ENCODE results near the gene MCM7.
"Not testable (repeated sequence)": the region's sequence is repeated elsewhere in the genome, so short reads cannot be mapped to it uniquely, and the experiment has no call there.

The MCM7 gene

DNA sequence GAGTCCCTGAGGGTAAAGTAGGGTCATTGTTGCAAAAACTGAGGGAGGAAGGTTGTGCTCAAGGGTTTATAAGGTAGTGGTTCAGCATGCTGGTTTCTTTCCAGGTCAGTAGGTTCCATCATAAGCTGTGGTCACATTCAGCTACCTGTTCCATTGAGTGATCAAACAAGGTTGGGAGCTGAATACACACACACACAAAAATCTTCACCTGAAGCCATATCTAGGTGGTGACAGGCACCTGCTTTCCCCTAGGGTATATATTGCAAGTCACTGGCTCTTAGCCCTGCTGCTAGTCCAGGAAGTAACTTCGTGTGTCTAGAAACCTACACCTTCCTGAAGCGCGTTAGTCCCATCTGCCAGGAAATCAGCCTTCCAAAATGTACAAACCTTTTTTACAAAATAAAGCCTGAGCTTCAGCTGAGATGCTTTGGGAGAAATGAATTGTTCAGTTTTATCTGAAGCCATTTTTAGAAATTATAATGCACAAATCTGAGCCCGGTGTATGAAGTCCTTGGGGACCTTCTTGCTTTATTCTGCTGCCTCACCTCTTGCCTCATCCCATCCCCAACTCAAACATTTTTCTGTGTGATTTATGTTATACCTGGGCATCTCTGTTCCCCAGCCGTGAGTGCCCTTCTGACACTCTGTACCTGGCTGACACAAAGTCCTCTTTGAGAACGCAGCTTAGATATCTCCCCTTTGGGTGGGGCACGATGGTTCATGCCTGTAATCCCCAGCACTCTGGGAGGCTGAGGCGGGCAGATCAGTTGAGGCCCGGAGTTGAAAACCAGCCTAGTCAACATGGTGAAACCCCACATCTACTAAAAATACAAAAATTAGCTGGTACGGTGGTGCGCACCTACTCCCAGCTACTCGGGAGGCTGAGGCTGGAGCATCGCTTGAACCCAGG lies 36.9 kb upstream of the MCM7 start:
- no peak for DNase-seq (ENCODE audit: low spot score)
- in situ Hi-C loops (cut with MboI; ENCODE audit: low pct_unique_long_range_greater_than_20kb, low sequenced_read_pairs, unreplicated experiment) = loop anchor here (10.0 kb wide), 1 partner anchor 207 kb away; no protein-coding TSS in a partner anchor
- no peak for TF ChIP-seq CTCF (IDR thresholded peaks at IDR 0.05; ENCODE audit: extremely low read depth, insufficient read depth, missing control alignments)

DNA sequence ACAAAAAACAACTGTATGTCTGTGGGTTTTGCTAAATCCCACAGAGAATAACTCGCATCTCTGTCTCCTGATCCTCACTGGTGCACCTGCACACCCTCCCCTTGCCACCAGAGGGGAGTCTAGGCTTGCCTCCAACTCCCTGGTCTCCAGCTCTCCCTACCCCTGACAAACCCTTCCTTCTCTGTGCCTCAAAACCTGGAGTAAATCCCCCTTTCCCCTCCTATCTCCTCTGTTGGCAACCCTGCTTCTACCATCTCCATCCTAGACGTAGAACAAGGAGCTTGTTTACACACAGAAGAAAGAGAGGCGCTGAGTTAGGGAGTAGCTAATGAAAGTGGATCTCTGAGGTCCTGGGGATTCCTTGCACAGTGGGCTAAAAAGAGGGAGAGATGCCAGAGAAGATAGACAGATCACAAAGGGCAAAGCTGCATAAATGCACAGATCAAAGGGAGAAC lies 31.5 kb upstream of the MCM7 start:
- peak; percentile 80 for DNase-seq (ENCODE audit: low spot score)
- in situ Hi-C loops (cut with MboI; ENCODE audit: low pct_unique_long_range_greater_than_20kb, low sequenced_read_pairs, unreplicated experiment) = loop anchor here (10.0 kb wide), 1 partner anchor 212 kb away; no protein-coding TSS in a partner anchor
- peak; percentile 97 for TF ChIP-seq CTCF (IDR thresholded peaks at IDR 0.05; ENCODE audit: extremely low read depth, insufficient read depth, missing control alignments)

GRCh38 chr7:100132126-100132525 lies 30.9 kb upstream of the MCM7 start:
- in situ Hi-C loops (cut with MboI; ENCODE audit: low pct_unique_long_range_greater_than_20kb, low sequenced_read_pairs, unreplicated experiment) = loop anchor here (10.0 kb wide), 1 partner anchor 213 kb away; no protein-coding TSS in a partner anchor
- peak; percentile 2 for TF ChIP-seq CTCF (IDR thresholded peaks at IDR 0.05; ENCODE audit: extremely low read depth, insufficient read depth, missing control alignments)
- DNase-seq (ENCODE audit: low spot score) = no peak

DNA sequence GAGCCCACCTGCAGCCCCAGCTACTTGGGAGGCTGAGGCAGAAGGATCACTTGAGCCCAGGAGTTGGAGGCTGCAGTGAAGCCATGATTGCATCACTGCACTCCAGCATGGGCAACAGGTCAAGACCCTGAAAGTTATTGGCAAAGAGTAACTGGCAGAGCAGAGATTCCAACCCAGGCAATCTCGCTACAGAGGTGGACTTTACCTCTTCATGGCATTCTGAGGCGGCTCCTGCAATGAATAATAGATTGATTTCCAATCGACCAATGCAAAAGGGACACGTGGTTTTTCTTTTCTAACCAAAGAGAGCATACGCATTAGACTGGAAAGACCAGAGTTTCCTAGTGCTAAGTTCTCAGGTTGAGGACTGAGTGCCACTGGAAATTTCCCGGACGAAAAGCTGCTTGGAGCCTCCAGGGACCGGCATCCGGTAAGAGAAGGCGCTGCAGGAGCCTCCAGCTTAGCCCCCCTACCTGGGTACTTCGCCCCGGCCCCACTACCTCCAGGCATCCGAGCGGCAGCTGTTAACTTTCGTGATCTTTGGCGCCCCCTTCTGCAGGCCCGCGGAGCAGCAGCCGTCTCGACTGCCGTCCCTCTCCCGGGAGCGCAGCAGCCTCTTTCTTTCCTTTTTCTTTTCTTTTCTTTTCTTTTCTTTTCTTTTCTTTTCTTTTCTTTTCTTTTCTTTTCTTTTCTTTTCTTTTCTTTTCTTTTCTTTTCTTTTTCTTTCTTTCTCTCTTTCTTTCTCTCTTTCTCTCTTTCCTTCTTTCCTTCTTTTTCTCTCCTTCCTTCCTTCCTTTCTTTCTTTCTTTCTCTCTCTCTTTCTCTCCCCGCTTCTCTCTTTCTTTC lies 29.6 kb upstream of the MCM7 start:
- DNase-seq (ENCODE audit: low spot score) = peak; percentile 83
- in situ Hi-C loops (cut with MboI; ENCODE audit: low pct_unique_long_range_greater_than_20kb, low sequenced_read_pairs, unreplicated experiment) = loop anchor here (10.0 kb wide), 1 partner anchor 214 kb away; no protein-coding TSS in a partner anchor
- peak; percentile 94 for TF ChIP-seq CTCF (IDR thresholded peaks at IDR 0.05; ENCODE audit: extremely low read depth, insufficient read depth, missing control alignments)

DNA sequence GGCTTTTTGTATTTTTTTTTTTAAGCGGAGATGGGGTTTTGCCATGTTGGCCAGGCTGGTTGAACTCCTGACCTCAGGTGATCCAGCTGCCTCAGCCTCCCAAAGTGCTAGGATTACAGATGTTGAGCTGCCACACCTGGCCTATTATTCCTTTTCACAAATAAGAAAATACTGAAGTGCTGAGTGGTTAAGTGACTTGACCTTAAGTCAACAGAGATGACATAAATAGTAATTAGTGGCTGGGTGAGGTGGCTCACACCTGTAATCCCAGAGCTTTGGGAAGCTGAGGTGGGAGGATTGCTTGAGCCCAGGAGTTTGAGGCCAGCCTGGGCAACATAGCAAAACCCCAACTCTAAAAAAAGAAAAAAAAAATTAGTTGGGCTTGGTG lies 29.0 kb upstream of the MCM7 start:
- DNase-seq (ENCODE audit: low spot score) = not testable (repeated sequence)
- in situ Hi-C loops (cut with MboI; ENCODE audit: low pct_unique_long_range_greater_than_20kb, low sequenced_read_pairs, unreplicated experiment) = loop anchor here (10.0 kb wide), 1 partner anchor 215 kb away; no protein-coding TSS in a partner anchor

DNA sequence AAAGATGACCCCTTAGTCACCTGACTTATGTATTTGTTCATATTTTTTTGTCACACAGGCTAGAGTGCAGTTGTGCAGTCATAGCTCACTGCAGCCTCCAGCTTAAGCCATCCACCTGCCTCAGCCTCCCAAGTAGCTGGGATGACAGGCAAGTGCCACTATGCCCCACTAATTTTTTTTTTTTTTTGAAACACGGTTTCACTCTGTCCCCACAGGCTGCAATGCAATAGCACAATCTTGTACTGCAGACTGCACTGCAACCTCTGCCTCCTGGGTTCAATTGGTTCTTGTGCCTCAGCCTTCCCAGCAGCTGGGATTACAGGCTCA lies 27.4 kb upstream of the MCM7 start:
- in situ Hi-C loops (cut with MboI; ENCODE audit: low pct_unique_long_range_greater_than_20kb, low sequenced_read_pairs, unreplicated experiment) = no loop called here
- DNase-seq (ENCODE audit: low spot score) = no peak
- no peak for TF ChIP-seq CTCF (IDR thresholded peaks at IDR 0.05; ENCODE audit: extremely low read depth, insufficient read depth, missing control alignments)

All from GM13977 (cell line).